Stimulated activated CD4-positive, alpha-beta T cell treated with anti-CD3 and anti-CD28 coated beads, Interleukin-15, amount 100 ng/mL, for 1 hour (primary cell): ENCODE measurements around the gene TAMM41.
"Not testable (repeated sequence)": the region's sequence is repeated elsewhere in the genome, so short reads cannot be mapped to it uniquely, and the experiment has no call there.

ENCODE experiments used
- DNase-seq, 2 donors: peaks; one replicate each; pipeline ENCODE4 v3.0.0-alpha.2; 2020; ENCODE audit warnings: low read depth in 1 of 2, low spot score in 1 of 2

TAMM41 gene

GRCh38 chr3:11846281-11847266, at the start of gene TAMM41:
Gene TAMM41 (minus strand): TSS chr3:11846885. CDS start chr3:11846636, 249 bp downstream.
- DNase-seq: peak; percentile 76 to 81

GRCh38 chr3:11878837-11879236, 32.2 kb upstream of the TAMM41 start:
- no peak for DNase-seq

- DNase-seq: not testable (repeated sequence)
These were observed 28.0 kb upstream of the TAMM41 start for GRCh38 chr3:11874707-11875106.

GRCh38 chr3:11863739-11864138, 17.1 kb upstream of the TAMM41 start:
- DNase-seq: not testable (repeated sequence)

- not testable (repeated sequence) for DNase-seq
These were observed 15.9 kb upstream of the TAMM41 start for GRCh38 chr3:11862584-11862983.

GRCh38 chr3:11862145-11862544, 15.5 kb upstream of the TAMM41 start:
- not testable (repeated sequence) for DNase-seq

- DNase-seq: not testable (repeated sequence)
These were observed 13.5 kb upstream of the TAMM41 start for GRCh38 chr3:11860213-11860612.

- no peak for DNase-seq
These were observed 6.8 kb upstream of the TAMM41 start for GRCh38 chr3:11853450-11853849.

- no peak for DNase-seq
These were observed 3.3 kb upstream of the TAMM41 start for GRCh38 chr3:11850003-11850402.

GRCh38 chr3:11847607-11848006, 922 bp upstream of the TAMM41 start:
- DNase-seq: no peak

- DNase-seq: no peak
These were observed 1.0 kb downstream of the TAMM41 start for GRCh38 chr3:11845651-11846050.

GRCh38 chr3:11844891-11845290, 1.8 kb downstream of the TAMM41 start:
- DNase-seq: no peak

GRCh38 chr3:11835028-11835639, 11.6 kb downstream of the TAMM41 start:
- no peak for DNase-seq

- DNase-seq: no peak
These were observed 13.4 kb downstream of the TAMM41 start for GRCh38 chr3:11832981-11833905.

GRCh38 chr3:11829416-11829815, 17.3 kb downstream of the TAMM41 start:
- no peak for DNase-seq

- no peak for DNase-seq
These were observed 19.9 kb downstream of the TAMM41 start for GRCh38 chr3:11826628-11827265.

- no peak for DNase-seq
These were observed 21.4 kb downstream of the TAMM41 start for GRCh38 chr3:11825301-11825700.

GRCh38 chr3:11820531-11821041, 26.1 kb downstream of the TAMM41 start:
- DNase-seq: no peak

GRCh38 chr3:11819146-11819689, 27.5 kb downstream of the TAMM41 start:
- DNase-seq: no peak

- DNase-seq: no peak
These were observed 28.7 kb downstream of the TAMM41 start for GRCh38 chr3:11818033-11818432.
